ENCODE measurements around the gene POMT1.

The POMT1 gene

DNA sequence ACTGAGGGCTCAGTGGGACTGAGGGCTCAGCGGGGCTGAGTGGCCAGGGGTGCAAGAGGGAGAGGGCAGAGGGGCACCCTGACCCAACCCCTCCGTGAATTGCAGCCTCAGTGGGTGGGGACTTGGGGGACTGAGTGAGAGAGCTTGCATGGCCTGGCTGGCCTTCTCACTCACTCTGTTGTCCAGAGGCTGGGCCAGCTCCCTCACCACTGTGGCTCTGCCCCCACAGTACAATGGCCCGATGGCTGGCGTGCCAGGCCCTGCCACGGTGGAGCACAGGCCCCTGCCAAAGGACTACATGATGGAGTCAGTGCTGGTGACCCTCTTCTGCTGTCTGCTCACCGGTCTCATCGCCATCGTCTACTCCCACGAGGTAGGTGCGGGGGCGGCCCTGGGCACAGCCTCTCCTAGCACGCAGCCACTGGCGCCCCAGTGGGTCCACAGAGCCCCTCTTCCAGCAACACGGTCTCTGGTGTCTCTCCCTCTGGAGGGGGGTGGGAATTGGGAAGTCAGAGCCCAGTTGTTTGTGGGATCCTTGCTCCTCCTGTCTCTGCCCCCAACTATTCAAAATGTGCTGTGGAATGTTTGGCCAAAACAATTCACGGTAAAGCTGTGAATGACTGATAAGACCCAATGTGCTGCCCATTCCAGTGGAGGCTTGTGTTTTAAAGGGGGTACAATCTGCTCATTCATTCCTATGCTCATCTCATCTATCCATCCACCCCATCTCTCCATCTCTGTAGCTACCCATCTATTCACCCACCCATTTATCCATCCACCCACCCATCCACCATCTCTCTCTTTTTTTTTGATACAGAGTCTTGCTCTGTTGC is 53.3 kb downstream of the POMT1 start:
- DNase-seq, result no peak

DNA sequence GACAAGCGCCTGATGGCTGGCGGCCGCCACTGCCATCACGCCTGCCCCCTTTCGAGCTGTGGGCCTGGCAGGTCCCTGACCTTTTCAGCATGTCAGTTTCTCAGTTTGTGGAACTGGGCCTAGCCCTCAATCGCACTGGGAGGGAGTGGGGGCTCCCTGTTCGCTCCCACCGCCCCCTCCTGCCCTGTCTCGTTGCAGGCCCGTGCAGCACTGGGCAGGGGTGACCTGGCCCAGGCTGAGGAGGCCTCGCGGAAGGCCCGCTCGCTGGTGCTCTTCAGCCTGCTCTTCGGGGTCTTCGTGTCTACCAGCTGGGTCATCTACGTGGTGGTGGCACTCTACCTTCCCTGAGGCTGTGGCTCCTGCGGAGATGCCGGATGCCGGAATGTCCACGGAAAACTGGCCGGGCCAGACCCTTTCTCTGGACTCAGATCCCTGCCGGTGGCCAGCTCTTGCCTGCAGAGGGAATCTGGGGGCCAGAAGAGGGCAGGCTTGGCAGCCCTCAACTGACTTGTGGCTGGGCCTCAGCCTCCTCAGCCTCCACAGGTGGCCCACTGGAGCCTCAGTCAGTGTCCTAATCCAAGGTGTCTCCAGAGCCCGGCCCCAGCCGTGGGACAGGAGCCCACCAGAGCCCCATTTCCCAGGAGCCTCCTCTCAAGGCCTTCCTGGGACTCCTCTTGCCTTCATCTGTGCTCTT is 55.3 kb downstream of the POMT1 start:
- DNase-seq, result no peak

DNA sequence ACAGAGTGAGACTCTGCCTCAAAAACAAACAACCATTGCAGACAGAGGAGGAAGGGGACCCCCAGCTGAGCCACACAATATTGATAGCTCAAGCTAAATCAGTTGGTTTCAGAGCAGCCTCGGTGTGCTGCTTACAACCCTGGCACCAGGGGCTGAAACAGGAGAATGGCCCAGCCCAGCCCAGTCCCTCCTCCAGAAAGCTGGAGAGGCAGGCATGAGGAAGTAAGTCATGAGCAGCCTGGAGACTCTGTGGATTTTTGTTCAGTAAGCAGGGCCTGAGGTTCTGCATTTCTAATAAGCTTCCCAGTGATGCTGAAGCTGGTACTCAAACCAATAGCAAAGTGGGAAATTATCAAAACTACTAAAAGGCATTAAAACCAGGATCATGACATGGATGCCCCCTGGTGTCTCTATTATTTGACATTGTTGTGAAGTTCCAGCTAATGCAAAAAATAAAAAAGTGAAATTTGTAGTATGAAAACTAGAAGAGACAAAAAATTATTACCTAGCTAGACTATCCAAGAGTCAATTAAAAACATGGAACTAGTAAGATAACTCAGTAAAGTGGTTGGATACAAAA is 56.8 kb downstream of the POMT1 start:
- peak; percentile 40 for DNase-seq

DNA sequence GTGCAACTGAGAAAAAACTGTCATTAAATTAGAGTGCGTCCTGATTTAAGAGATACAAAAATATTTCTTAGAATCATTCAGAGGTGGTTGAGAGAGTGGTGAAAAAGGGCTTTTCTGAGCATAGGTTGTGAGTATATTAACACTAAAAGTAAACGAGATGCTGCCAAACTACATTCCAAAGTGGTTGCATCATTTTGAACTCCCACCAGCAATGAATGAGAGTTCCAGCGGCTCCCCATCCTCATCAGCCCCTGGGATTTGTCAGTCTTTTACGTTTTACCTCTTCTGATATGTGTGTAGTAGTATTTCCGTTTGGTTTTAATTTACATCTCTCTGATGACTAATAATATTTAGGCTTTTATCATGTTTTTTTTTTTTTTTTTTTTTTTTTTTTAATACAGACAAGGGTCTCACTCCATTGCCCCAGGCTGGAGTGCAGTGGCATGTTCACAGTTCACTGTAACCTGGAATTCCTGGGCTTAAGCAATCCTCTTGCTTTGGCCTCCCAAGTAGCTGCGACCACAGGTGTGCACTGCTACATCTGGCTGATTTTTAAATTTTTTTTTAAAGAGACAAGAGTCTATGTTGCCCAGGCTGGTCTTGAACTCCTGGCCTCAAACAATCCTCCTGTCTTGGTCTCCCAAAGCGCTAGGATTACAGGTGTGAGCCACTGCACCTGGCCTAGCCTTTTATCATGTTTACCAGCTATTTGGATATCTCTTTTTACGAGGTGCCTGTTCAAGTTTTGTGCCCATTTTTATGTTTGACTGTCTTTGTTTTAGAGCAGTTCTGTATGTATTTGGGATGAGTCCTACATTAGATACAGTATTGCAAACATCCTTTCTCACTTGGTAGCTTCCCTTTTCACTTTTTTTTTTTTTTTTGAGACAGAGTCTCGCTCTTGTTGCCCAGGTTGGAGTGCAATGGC is 59.6 kb downstream of the POMT1 start:
- DNase-seq, result no peak

DNA sequence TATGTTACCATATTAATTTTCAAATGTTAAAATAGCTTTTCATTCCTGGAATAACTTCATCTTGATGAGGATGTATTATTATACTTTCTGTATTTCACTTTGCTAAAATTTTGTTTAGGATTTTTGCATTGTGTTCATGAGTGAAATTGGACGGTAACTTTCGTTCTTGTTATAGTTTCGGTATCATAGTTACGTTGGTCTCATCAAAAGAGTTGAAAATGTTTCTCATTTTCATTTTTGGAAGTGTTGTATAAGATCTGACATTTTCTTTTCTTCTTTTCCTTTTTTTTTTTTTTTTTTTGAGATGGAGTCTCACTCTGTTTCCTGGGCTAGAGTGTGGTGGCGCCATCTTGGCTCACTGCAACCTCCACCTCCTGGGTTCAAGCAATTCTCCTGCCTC is 62.7 kb downstream of the POMT1 start:
- DNase-seq, result no peak

DNA sequence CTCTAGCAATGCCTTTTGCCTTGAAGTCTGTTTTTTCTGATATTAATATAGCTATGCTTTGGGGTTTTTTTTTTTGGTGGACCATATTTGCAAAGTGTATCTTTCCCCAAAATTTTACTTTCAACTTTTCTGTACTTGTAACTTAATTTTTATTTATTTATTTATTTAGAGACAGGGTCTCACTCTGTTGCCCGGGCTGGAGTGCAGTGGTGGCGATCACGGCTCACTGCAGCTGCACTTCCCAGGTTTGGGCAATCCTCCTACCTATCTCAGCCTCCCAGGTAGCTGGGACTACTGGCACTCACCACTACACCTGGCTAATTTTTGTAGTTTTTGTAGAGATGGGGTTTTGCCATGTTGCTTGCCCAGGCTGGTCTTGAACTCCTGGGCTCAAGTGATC is 63.4 kb downstream of the POMT1 start:
- no peak for DNase-seq

DNA sequence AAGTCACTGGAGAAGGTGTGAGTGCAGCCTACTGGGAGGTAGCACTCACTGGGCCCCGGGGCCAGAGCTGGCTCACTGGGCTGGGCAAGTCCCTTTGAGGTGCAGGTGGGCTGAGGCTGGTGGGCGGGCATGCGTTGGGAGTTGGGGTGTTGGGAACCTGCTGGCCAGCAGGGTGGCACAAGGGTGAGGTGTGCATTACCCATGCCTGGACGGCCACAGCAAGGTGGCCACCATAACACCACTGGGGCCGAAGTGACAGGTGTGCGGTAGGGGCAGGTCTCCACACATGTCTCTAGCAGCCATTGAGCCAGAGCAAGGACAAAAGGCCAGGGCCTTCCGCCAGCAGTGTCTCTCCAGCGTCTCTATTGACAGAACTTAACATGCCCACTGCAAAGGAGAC is 65.2 kb downstream of the POMT1 start:
- DNase-seq, result no peak
